IPS-20b (cell line): ENCODE measurements around the gene HOXD9.

Experiments used
- H3K27ac ChIP-seq: one replicate; pipeline ENCODE4 v1.5.1; 2013; ENCODE audit warnings: low read length
- H3K27me3 ChIP-seq: 2 replicates; pipeline ENCODE4 v1.6.1; 2013; ENCODE audit warnings: mild to moderate bottlenecking, low read length, inconsistent platforms; ENCODE audit not compliant: insufficient read depth
- H3K36me3 ChIP-seq: 2 replicates; pipeline ENCODE4 v1.6.1; 2013; ENCODE audit warnings: low read depth, mild to moderate bottlenecking, inconsistent platforms, low read length, moderate library complexity; ENCODE audit not compliant: insufficient read depth
- H3K4me1 ChIP-seq: 2 replicates; pipeline ENCODE4 v1.6.1; 2013; ENCODE audit warnings: mild to moderate bottlenecking, control low read depth, inconsistent platforms, low read length, moderate library complexity; ENCODE audit not compliant: insufficient read depth
- H3K4me3 ChIP-seq: 2 replicates; pipeline ENCODE4 v1.5.1; 2013; ENCODE audit warnings: mild to moderate bottlenecking, low read length, inconsistent platforms
- H3K9ac ChIP-seq: 2 replicates; pipeline ENCODE4 v1.6.1; 2013; ENCODE audit warnings: low read depth, mild to moderate bottlenecking, inconsistent platforms, low read length, moderate library complexity
- H3K9me3 ChIP-seq: 2 replicates; pipeline ENCODE4 v1.6.1; 2013; ENCODE audit warnings: mild to moderate bottlenecking, low read depth, low read length, inconsistent platforms; ENCODE audit not compliant: insufficient read depth

Gene HOXD9

DNA sequence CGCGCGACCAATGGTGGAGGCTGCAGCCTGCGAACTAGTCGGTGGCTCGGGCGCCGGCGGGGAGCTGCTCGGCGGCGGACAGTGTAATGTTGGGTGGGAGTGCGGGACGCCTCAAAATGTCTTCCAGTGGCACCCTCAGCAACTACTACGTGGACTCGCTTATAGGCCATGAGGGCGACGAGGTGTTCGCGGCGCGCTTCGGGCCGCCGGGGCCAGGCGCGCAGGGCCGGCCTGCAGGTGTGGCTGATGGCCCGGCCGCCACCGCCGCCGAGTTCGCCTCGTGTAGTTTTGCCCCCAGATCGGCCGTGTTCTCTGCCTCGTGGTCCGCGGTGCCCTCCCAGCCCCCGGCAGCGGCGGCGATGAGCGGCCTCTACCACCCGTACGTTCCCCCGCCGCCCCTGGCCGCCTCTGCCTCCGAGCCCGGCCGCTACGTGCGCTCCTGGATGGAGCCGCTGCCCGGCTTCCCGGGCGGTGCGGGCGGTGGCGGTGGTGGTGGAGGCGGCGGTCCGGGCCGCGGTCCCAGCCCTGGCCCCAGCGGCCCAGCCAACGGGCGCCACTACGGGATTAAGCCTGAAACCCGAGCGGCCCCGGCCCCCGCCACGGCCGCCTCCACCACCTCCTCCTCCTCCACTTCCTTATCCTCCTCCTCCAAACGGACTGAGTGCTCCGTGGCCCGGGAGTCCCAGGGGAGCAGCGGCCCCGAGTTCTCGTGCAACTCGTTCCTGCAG, at the start of gene HOXD9:
Gene HOXD9, plus strand, starts transcription at position 37 of the 728 bp plus-strand sequence. Its CDS starts 50 bp downstream, at position 87.
- H3K9ac ChIP-seq = no peak within 1 kb of the TSS
- H3K27ac ChIP-seq = no peak within 1 kb of the TSS
- H3K36me3 ChIP-seq = no peaks in the 10 kb centered on the region
- H3K4me1 ChIP-seq = no peaks in the 10 kb centered on the region
- H3K4me3 ChIP-seq = peak within 1 kb of the TSS; percentile 31; the same call in 1 of the 2 replicates
- H3K27me3 ChIP-seq = peaks cover 100% of the 10 kb centered on the region
- peaks cover 7% of the 10 kb centered on the region; the same call in 1 of the 2 replicates for H3K9me3 ChIP-seq

DNA sequence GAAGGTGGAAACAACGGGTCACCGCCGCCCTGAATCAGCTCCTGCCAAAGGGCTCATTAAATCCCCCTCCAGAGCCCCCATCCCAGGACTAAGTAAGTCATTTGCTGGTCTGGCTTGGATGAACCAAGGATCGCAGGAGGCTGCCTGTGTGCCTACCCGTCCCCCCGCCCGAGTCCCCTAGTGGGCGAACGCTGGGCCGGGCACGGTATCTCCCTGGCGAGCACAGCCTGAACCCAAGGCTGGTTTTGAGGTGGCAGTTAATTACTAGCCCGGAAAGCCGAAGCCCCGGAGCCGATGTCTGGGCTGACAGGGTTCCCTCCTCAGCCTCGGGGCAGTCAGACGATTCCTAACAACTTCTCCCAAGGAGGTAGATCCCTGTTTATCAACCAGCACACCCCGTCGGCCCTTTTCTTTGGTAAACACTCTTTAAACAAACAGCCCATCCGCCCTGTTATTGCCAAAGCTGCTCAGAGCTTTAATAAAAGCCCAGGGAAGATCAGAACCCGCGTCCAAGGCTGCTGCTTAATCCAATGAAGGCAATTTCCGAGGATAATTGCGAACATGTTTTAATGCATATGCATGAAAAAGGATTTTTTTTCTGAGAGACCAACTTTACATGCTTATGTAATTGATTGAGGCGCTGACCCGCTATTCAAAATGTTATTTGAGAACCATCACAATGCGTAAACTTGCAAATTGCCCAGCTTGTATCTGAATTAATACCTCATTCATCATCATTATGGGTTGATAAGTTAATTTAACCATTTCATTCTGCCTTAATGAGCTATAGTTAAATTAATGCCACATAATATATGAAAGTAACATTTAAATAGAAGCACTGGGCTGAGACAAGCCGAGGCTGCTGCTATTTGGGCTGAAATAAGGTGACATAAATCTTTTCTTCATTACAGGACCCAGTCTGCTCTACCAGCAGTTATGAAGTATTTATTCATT, 49.3 kb upstream of the HOXD9 start:
- no peak overlapping the region for H3K27ac ChIP-seq
- no peaks in the 10 kb centered on the region for H3K4me1 ChIP-seq

GRCh38 chr2:176074919-176075425, 47.5 kb upstream of the HOXD9 start:
- Histone ChIP-seq H3K36me3 (no peaks in the 10 kb centered on the region), H3K9ac (no peak overlapping the region), H3K4me1 (no peaks in the 10 kb centered on the region), H3K4me3 (no peak overlapping the region), H3K27me3 (peaks cover 100% of the 10 kb centered on the region), H3K27ac (no peak overlapping the region), H3K9me3 (no peaks in the 10 kb centered on the region)

More for the DNA sequence above, 49.3 kb upstream of the HOXD9 start:
- Histone ChIP-seq H3K27me3 (peaks cover 100% of the 10 kb centered on the region), H3K4me3 (no peak overlapping the region), H3K36me3 (no peaks in the 10 kb centered on the region), H3K9ac (no peak overlapping the region), H3K9me3 (no peaks in the 10 kb centered on the region)

DNA sequence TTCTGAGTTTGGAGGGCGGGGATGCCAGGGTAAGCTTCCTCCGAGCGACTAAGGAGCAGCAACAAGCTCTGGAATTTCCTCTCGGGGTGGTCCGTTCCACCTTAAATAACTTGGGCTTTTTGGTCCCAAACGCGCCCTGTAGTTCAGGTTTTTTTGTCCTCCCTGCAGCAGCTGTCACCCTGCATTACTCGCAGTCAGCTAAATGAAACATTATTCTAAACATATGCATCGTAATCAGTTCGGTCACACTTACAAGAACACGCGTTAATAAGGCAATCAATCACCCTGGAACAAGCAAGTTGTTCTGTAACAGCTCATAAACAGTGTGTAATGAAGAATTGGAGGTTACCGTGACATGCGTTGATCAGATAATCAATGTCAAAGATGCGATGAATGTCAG, 47.0 kb upstream of the HOXD9 start:
- H3K27ac ChIP-seq = no peak overlapping the region
- no peaks in the 10 kb centered on the region for H3K9me3 ChIP-seq
- no peaks in the 10 kb centered on the region for H3K36me3 ChIP-seq
- no peak overlapping the region for H3K4me3 ChIP-seq
- H3K27me3 ChIP-seq = peaks cover 99% of the 10 kb centered on the region
- no peaks in the 10 kb centered on the region for H3K4me1 ChIP-seq
- H3K9ac ChIP-seq = no peak overlapping the region

- Histone ChIP-seq H3K9me3 (peaks cover 2% of the 10 kb centered on the region; the same call in 1 of the 2 replicates), H3K4me3 (no peak overlapping the region), H3K4me1 (no peaks in the 10 kb centered on the region), H3K36me3 (no peaks in the 10 kb centered on the region), H3K27me3 (peaks cover 99% of the 10 kb centered on the region), H3K27ac (no peak overlapping the region), H3K9ac (no peak overlapping the region)
These were observed 46.5 kb upstream of the HOXD9 start for GRCh38 chr2:176076063-176076462.

DNA sequence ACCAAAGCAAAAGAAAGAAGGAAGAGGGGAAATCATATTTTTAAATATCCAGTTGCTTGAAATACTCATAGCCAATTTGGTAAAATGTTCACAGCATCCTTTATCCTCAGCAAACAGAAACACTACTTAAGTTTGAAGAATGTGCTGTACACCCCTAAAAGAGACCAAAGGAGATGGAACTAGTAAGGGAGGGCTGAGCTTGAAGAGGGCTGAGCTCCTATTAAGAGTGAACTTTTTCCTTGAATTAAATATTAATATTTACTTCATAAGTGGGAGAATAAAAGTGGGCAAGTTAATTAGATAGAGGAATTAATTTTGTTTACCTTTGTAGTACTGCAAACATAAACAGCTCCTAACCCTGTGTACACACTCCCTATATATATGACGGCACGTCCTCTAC, 45.7 kb upstream of the HOXD9 start:
- Histone ChIP-seq H3K4me1 (no peaks in the 10 kb centered on the region), H3K9me3 (peaks cover 6% of the 10 kb centered on the region; the same call in 1 of the 2 replicates), H3K36me3 (no peaks in the 10 kb centered on the region), H3K27me3 (peaks cover 99% of the 10 kb centered on the region), H3K27ac (no peak overlapping the region), H3K9ac (no peak overlapping the region), H3K4me3 (no peak overlapping the region)

DNA sequence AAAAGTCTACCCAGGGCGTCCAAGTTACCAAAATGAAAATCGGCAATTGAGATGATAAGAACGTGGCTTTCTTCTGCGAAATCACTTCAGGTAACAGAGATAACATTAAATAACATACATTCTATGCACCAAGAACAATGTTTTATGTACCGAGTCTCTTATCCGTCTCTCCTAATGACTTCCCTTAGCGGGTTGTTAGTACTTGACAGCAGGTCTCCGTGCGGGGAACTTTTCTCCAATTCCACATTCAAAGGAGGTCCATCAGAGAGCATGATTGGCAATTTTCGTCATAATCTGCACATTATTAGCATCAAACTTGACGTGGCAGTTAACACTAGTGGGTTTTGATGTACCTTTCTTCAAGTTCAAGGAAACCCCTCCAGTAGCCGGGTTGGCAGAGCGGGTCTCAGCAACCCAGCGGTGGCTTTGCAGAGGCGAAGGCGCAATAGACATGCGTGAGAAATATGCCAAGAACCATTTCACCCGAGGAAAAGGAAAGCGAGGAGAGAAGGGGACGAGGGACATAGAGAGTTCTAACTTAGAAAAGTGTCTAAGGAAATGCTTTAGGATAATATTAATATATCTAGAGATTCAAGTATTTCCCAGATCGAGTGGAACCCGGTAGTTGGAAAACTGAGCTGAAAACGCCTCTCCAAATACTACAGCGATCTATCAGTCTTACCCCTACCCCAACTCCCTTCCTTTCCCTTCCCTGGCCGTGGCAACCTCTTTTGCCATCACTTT, 43.8 kb upstream of the HOXD9 start:
- H3K9me3 ChIP-seq = peaks cover 6% of the 10 kb centered on the region; the same call in 1 of the 2 replicates
- H3K9ac ChIP-seq = no peak overlapping the region
- H3K36me3 ChIP-seq = no peaks in the 10 kb centered on the region
- H3K27me3 ChIP-seq = peaks cover 99% of the 10 kb centered on the region
- H3K4me3 ChIP-seq = peak overlapping the region; percentile 49
- no peaks in the 10 kb centered on the region for H3K4me1 ChIP-seq
- no peak overlapping the region for H3K27ac ChIP-seq

DNA sequence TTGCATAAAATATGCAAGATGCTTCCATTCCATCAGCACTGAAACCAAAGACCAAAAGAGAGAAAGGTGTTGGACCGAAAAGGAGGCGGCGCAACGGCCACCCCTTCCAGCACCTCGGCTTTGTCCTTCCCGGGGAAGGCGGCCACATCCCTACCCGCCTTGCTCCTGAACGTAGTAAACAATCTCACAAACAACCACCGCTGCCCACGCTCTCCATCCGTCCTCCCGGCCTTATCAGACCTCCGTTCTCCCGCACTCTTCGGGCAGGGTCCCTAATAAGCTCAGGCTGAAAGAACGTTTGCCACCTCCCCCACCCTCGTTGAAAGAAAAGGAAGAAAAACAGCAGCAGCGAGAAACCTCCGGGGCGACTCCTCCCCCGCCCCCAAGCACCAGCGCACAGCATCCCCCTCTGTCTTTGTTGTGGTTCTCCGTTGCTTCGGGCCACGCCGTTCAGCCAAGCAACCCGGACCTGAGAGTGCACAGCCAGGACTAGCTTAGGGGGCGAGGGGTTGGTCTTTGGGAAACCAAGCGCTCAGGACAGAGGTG, 43.2 kb upstream of the HOXD9 start:
- H3K9me3 ChIP-seq = peaks cover 10% of the 10 kb centered on the region; the same call in 1 of the 2 replicates
- no peaks in the 10 kb centered on the region for H3K4me1 ChIP-seq
- no peak overlapping the region for H3K27ac ChIP-seq
- peak overlapping the region; percentile 49 for H3K4me3 ChIP-seq
- H3K36me3 ChIP-seq = no peaks in the 10 kb centered on the region
- peaks cover 99% of the 10 kb centered on the region for H3K27me3 ChIP-seq
- no peak overlapping the region for H3K9ac ChIP-seq

DNA sequence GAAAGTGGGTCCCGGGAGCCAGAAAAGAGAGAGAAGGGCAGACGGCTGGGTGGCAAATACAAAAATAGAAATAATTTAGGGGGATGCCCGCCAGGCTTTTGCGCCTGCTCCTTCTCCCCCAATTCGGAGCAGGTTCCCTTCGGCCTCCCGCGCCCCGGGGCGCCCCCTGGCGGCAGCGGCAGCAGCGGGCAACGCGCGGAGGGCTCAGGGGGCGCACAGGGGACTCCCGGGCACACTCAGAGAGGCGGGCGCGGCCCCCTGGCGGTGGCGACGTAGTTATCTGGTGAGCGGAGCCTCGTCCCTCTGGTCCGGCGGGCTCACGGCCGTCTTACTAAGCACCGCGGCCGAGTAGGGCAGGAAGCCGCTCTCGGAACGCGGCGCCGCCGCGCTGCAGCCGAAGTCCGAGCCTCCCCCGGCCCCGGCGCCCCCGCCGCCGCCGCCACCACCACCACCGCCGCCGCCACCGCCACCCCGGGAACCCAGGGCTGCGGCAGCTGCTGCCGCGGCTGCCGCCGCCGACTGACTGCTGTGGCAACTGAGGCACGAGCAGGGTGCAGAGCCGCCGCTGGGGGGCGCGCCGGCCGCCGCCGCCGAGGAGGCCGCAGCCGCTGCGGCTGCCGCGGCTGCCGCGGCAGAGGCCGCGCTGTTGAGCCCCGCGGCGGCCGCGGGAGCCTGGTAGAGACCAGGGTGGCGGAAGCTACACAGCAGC, 42.5 kb upstream of the HOXD9 start:
- Histone ChIP-seq H3K27ac (no peak overlapping the region), H3K36me3 (no peaks in the 10 kb centered on the region), H3K9me3 (peaks cover 10% of the 10 kb centered on the region; the same call in 1 of the 2 replicates), H3K4me3 (peak overlapping the region; percentile 49), H3K4me1 (no peaks in the 10 kb centered on the region), H3K27me3 (peaks cover 99% of the 10 kb centered on the region), H3K9ac (no peak overlapping the region)

DNA sequence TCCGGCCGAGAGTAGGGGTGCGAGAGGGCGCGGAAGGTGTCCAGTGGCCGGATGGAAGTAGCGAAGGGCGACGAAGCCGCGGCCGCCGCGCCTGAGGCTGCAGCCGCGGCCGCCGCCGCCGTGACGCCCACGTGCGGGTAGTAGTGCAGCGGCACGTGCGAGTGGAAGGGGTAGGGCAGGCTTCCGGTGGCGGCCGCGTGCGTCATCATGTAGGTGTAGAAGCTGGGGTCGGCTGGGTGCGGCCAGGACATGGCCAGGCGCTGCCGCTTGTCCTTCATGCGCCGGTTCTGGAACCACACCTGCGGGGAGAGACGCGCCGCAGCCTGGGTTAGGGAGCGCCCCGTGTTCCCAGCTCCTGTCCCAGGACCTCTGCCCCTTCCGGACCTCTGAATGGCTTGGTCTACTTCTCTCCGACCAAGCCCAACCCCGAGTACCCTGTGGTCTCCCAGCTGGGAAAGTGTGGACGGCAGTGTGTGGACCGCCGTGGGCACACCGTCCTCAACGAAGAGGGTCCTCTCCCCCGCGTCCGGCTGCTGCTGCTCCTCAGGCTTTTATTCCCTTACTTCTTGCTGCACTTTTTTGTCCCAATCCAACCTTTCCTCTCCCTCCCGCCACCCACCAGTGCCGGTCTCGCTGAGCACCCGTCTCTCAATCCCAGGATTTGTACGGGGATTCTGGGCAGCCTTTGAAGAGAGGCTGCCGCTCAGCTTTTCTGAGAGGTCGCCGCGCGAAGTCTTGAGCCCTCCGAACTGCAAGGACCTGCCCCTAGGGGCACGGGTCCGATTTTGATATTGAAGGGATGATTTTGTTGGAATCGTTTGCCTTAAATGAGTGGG, 41.8 kb upstream of the HOXD9 start:
- peaks cover 10% of the 10 kb centered on the region; the same call in 1 of the 2 replicates for H3K9me3 ChIP-seq
- no peaks in the 10 kb centered on the region for H3K4me1 ChIP-seq
- no peak overlapping the region for H3K9ac ChIP-seq
- no peak overlapping the region for H3K27ac ChIP-seq
- H3K36me3 ChIP-seq = no peaks in the 10 kb centered on the region
- H3K4me3 ChIP-seq = peak overlapping the region; percentile 38; the same call in 1 of the 2 replicates
- H3K27me3 ChIP-seq = peaks cover 99% of the 10 kb centered on the region
